HTR-8/SVneo (cell line): ENCODE measurements around the gene CHML.

Source experiments
- DNase-seq: peaks from one replicate; pipeline ENCODE4 v3.0.0; 2011; ENCODE audit warnings: low spot score, mixed read lengths; ENCODE audit not compliant: insufficient read length
- FAIRE-seq: peaks from 2 replicates; lab custom pipeline; 2011; peaks lifted over from hg19 to GRCh38; lab: Jason Lieb, UNC

Gene CHML

DNA sequence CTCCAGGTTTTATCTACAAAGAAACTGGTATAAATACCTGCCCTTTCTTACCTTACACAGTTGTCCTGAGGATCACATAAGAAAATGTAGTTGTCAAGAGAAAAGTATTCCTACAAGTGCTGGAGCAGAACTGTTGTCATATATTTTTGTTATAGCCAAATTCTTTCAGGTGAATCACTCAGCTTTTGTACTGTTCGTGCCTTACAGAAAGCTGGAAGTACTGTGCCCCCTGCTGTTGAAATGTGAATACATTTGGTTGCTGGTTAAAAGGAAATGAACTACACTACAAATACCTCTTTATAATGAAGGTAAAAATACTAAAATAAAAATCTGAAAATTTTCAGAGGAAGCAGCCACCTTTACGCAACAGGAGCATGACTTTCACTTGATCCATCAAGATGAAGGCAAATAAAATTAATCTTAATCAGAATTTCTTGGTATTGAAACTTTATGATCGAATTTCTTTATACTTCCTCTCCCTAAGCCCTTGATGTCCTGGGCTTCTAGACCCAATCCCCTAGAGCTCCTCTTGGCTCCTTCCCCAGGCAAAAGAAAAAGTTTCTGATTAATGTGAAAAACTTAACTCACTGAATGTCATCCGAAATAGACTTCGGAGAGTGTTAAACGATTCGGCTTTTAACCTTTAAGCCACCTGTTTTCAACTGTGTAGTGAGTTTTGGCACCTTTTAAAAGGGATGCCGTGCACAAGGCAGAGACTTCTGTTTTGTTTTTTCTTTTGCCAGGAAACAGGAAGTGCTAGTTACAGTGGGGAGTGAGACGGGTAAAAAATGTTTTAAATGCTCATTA lies 12.5 kb downstream of the CHML start:
- no peak for FAIRE-seq
- peak; percentile 37 for DNase-seq

DNA sequence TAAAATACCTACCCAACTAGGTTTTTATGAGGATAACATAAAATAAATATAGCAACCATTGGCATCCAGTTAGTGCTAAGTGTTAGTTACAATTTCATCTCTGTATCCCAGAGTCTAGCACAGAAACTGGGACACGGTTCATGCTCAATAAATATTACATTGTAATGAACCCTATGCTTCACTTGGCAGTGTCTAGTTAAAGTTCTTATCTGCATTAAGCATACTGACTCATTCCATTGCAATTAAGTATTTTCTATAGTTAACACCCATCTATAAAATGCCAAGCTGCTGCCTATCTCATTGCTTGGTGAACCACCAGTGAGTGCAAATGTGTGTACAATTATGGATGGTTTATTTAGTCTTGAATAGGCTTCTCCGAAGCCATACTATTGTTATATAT lies 15.2 kb downstream of the CHML start:
- no peak for FAIRE-seq
- DNase-seq = no peak

DNA sequence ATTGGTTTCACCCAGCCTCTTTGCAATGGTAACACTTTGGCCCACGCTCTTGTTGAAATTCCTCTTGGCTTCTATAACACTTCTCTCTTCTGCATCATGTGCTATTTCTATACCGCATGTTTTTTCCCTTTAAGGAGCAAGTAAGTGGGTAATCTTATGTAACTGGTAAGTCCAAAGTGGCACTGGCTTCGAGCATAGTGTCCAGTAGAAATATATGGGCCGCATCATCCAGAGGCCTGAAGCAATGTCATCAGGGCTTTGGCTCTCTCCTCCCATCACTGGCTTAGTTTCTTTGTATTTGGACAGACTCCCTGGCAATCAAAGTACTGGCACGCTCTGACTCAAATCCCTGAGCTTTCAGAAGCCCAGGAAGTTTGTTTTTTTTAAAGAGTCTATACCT lies 17.5 kb downstream of the CHML start:
- no peak for DNase-seq
- no peak for FAIRE-seq

DNA sequence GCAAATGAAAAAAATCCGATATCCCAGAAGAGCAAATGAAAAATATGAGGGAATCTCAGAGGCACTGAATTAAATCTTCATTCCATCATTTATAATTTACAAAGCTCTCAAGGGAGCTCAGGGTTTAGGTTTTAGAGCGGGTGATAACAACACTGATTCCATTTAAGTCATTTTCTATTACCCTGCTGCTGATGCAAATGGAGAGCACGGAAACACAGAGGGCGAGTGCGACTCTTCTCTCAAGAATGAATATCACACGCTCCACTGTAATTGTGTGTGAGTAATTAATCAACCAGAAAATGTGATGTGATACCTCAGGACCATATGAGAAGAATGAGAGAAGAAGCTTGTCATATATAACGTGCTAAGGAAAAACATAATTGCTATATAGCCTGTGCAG lies 22.7 kb downstream of the CHML start:
- FAIRE-seq (no peak), DNase-seq (no peak)

DNA sequence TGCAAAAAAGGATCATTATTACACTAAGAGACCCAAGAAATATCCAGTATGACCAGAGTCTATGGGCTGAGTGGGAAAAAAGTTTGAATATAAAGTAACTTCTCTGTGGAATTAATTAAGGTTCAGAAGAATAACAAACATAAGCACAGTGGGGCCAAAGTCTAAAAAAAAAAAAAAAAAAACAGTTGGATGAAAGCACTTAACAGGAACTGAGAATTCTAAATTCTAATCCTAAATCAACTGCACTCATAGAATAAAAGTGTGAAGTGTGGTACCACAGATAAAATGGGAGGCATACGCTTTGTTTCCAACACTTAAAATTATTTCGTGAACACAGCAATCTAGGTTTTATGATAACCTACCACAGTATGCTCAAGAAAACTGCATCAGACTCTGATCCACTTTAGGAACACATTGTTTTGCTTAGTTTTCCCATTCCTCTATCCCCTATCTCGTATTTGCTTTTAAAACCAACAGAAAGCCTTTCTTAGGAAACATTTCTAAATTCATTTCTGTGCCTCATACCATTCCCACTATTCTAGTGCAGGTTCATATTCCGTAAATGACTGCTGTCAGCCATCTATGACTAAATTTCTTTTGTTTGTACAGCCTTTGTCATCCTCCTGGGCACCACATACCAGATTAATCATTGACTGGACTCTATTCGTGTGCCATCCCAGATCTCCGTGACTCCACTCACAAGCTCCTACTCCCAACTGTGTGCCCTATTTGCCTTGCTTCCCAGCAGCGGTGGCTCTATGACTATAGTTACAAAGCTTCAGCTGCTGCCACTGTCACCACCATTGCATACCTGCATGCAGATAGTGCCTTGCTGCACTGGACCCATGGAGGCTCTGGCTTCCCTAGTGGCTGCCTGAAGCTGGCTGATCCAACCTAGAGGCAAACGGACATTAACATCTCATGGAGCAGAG lies 24.9 kb downstream of the CHML start:
- FAIRE-seq (no peak), DNase-seq (no peak)

DNA sequence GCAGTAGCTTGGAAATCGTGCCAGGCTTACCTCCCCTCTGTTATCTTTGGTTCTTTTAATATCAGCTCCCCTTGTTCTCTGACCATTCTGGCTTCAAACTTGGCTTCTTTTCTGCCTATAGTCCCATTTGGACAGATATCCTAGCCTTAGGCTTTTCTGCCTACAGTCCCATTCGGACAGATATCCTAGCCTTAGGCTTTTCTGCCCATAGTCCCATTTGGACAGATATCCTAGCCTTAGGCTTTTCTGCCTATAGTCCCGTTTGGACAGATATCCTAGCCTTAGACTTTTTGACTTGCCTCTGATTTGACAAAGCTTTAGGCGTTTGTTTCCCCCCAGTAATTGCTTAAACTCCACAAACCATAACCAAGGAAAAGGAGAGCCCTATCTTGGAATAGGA lies 25.6 kb downstream of the CHML start:
- DNase-seq (no peak), FAIRE-seq (no peak)

DNA sequence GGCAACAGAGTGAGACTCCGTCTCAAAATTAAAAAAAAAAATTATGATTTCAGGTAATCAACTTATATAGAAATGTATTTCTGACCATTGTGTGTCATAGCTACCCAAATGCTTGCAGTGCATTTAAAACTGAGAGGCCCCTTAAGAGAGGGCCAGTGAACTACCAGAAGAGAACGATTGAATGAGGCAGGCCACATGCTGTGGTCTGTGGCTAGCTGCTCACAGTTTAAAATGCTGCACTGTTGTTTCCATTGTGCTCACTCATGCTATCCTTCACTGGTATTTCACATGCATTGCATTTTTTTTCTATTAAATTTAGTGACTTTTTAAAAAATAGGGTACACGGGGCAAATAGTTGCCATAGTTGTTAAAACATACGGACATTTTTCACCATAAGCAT lies 26.0 kb downstream of the CHML start:
- FAIRE-seq = no peak
- DNase-seq = no peak

DNA sequence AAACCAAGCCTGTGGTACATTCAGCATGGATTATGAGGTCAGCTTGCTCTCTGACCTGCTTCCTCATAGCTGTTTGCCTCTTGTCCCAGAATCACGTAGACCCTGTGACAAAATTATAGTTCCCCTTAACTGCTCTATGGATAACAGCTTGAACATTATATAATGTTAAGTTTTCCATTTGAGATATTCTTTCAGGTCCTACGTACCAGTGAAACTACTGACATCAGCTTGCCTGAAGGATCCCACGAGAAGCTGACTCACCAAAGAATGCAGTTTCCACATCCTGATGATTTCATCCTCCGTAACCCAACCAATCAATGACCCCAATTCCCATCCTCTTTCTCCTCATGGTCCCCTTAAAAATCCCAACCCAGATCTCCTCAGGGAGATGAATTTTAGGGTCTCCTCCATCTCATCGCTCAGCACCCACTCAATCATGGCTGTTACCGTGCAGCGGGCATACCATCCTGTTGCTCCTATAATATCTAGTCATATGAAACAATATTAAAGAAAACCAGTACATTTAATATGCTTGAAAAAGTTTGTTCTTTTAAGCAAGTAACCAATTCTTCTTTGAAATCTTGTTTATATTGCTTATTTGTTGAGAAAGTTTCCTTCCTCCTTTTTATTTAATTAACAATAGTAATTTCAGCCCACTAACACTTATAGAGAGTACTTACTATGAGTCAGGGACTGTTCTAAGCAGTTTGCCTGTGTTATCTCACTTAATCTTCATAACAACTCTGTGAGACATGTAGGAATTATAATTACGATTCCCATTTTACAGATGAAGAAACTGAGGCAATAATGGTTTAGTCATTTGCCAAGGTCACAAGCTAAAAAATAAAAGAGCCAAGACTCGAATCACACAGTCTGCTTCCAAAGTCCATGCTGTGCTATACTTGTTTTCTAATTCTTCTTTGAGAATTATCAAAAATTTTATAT lies 27.4 kb downstream of the CHML start:
- DNase-seq = peak; percentile 39
- FAIRE-seq = peak; percentile 23

DNA sequence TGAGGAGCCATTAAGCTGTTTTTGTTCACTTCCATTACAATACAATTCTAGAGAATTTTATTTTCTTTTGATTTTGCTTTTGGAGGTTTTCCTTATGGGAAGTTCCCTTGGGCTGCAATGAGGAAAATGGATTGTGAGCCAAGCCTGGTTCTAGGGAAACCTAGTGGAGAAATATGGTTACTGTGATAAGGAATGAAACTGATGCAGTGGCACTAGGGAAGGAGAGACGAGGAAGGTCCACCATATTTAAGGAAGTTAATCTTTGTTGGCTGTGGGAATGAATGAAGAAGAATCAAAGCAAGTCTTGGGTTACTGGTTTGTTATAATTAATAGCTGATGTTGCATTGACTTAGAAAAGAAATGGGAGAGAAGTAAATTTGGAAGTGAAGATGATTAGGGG lies 28.4 kb downstream of the CHML start:
- DNase-seq = no peak
- FAIRE-seq = no peak

DNA sequence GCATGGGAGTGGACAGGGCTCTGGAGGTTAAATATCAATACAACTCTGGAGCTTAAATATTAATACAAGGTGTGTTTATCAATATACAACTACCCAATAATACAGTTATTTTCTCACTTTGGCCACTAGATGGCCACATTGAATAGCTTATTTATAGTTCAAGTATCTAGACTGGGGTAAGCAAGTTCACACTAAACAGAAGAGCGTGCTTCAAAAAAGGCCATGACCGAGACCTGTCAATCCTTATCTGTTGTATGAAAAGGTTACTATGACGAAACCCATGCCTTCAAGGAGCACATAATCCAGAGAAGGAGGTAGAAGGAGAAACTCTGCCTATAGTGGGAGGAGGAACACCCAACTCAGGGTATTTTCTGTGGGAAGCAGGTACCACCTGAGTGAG lies 29.1 kb downstream of the CHML start:
- peak; percentile 40 for DNase-seq
- no peak for FAIRE-seq

DNA sequence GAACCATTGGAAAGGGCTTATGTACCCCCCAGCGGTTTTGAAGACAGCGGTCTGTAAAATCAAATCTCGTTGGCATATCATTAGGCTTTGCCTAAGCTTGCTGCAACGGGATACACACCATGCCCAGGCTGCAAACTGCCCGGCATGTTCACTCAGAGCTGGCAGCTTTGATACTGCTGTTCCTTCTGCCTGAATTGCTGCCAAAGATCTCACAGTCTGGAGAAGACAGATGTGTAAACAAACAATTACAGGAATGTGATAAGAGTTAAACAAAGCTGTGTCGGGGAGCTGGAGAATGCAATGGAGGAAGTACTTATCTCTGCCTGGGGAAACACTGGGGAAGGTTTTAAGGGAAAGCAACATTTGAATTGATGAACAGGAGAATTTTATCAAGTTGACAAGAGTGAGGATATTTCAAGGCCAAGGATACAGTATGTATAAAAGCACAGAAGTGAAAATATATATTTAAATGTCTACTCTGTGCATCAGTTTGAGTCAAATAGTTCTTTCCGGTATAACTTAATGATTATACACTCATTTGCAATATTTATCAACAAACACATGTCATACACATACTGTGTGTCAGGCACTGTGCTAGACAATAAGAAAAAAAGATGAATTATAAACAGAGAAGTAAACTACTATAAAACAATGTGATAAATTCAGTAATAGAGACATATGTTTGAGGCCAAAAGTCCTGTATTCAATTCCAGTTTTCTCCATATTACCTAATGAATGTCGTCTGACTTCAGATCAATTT lies 29.9 kb downstream of the CHML start:
- DNase-seq = no peak

DNA sequence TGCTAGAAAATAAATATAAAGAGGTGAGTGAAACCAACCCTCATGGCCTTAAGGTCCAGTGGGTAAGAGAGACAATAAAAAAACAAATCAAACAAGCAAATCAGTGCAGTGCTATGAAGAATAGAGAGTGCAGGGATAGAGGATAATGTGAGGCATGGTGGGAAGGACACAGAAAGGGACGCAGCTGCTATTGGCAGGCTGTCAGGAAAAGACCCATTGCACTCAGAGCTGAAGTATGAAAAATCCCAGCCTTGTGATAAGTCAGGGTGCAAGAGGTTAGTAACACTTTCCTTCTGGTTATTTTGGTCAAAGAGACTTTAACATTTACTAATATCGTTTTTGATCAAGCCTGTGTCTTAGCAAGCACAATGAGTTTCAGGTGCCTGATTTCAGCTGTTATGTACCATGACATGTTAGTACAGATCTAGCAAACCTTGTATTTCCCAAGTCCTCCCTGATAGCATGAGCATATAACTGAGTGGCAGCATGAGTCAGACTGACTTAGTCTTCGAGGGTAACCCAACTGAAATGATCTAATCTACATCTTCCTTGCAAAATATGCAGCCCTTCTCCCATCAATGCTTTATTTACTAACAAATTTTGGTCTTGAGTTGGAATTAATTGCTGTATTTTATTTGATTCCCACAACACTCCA lies 31.7 kb downstream of the CHML start:
- FAIRE-seq = no peak
- DNase-seq = no peak

More for the DNA sequence above, 29.9 kb downstream of the CHML start:
- FAIRE-seq = no peak

DNA sequence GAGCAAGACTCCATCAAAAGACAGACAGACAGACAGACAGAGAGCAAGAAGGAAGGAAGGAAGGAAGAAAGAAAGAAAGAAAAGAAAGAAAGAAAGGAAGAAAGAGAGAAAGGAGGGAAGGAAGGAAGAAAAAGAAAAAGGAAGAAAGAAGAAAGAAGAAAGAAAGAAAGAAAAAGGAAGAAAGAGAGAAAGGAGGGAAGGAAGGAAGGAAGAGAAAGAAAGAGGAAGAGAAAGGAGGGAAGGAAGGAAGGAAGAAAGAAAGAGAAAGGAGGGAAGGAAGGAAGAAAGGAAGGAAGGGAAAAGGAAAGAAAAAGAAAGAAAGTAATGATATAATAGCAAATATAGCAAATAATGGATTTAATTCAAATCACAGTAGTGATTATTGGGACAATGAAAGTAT lies 32.7 kb downstream of the CHML start:
- no peak for DNase-seq

DNA sequence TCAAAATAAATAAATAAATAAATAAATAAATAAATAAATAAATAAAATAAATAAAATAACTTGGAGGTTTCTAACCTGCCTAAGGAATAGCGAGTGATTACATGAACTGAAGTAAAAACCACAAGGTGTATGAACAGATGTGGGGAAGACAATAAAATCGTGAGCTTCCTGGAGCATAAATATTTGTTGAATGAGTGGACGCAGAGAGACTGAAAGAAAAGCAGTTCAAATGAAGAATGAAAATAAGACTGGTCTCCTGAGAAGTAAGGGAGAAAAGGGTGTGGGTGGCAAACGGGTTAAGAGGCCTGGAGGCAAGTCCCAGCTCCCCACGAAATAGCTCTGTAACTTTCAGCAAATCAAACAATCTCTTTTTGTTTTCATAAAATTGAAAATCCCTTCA lies 33.6 kb downstream of the CHML start:
- no peak for FAIRE-seq
- peak; percentile 27 for DNase-seq

More for the DNA sequence above, 32.7 kb downstream of the CHML start:
- no peak for FAIRE-seq

DNA sequence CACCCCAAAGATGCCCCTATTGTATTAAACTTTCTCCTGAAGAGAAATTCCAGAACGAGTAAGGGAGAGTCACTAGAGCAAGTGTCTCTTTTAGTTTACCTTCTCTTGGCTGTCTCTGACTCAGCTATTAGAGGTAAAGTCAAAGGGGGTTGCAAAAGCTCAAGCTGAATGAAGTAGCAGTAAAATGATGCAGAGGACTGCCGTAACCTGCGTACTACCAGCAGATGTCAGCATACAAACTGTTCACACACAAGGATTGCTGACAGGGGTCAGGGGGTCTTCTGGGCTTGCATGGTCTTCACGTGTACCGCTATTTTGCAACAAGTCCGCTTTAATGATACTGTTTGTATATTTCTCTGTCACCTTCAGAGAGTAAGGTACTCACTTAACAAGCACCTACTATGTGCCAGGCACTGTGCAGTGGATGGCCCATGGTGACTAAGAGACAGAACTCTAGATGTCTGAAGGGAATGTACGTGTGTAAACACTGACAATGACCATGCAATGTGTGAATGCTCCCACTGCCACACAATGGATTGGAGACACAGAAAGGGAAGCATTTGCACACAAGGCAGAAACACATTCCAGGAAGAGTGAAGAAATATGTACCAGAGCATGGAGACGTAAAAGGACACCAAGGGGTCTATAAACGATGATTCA lies 34.9 kb downstream of the CHML start:
- peak; percentile 20 for DNase-seq
- FAIRE-seq = peak; percentile 23

DNA sequence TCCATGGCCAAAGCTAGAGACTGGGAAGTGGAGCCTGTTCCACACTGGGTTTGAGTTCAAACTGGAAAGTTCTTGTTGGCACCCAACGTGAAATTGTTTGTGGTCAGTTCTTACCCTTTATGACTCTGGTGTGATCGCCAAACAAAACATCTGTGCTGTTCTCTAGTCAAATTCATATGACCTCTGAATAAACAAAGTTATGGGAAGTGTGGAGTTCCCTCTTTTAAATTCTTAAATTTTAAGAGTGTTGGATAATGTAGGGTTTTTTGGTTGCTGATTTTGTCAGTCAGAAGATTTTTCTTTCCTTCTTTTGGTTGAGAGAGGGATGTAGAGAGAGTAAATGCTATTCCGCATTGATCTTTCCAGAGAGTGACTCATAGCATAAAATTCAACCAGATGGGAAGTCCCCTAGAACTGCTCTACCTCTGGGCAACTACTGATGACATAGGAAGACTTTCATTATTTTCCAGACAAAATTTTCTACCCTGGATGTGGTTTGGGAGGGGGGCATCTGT lies 36.4 kb downstream of the CHML start:
- DNase-seq = no peak

DNA sequence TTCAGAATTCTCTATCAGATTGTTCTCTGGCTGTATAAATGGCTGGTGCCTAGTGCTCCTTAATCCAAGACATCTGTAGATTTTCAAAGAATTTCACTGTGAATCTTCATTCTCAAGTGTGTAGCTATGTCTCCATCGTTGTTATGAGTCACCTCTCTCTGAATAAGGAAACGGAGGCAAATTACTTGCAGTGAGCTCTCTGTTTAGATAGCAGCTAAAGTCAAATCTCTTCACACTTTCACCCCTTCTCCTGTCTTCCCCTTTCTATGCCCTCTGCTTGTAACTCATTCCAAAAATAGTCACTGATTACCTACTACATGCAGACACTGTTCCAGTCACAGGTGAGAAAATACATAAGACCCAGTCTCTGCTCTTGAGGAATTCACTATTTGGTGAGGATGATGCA lies 39.7 kb downstream of the CHML start:
- DNase-seq (no peak), FAIRE-seq (no peak)

More for the DNA sequence above, 36.4 kb downstream of the CHML start:
- FAIRE-seq = no peak

DNA sequence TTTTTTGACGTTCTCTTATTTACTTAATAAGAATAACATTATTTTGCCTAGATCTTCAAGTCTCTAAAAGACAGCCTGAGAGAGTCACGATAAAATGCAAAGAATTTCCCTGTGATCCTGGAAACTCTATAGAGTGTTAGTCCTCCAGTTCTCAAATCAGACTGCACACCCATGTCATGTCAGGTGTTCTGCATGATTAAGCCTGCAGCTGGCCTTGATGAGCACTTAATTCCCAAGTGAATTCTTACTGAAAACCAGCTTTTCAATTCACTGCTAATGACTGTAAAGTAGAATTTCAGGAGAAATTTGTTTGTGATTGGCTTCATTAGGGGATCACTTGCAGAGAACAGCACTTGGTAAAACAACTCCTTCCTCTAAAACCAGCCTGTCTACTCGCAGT lies 41.9 kb downstream of the CHML start:
- no peak for DNase-seq
- FAIRE-seq = no peak
